ENCODE measurements around the gene ASB3.

- TF ChIP-seq CTCF (IDR thresholded peaks at IDR 0.05; ENCODE audit: low read length) (no peak), EZH2 (IDR thresholded peaks at IDR 0.05; ENCODE audit: borderline replicate concordance, low read length) (no peak)
Measured at GRCh38 chr2:53729143-53729762, 57.5 kb downstream of the ASB3 start.
